HG03025 (cell line): ENCODE measurements around the gene VWA8.

Experiments
- ATAC-seq: cut with Tn5 transposase; IDR thresholded peaks from one replicate; pipeline ENCODE4 v1.9.1; 2021; ENCODE audit warnings: mild to moderate bottlenecking, moderate library complexity; ENCODE audit not compliant: unreplicated experiment, low FRiP score

VWA8 gene

GRCh38 chr13:41568143-41568971 is 392.6 kb downstream of the VWA8 start:
- no peak for ATAC-seq

GRCh38 chr13:41567363-41567762 is 393.5 kb downstream of the VWA8 start:
- no peak for ATAC-seq

GRCh38 chr13:41565846-41566245 is 395.1 kb downstream of the VWA8 start:
- no peak for ATAC-seq

DNA sequence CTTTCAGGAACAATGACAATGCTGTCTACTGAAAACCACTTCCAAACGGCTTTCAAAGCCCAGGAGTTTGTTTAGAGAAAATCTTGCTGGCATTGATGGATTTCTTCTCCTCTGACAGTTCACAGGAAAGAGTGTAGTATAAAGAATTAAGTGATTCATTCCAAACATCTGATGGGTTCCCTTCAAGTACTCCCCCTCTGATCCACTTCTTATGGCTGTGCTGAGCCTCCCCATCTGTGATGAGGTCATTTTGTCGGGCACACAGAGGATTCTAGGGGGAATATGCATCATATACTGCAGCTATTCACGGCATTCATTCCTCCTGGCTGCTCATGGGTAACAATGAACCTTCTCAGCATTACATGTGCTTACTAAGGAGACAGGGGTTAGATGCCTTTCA is 395.7 kb downstream of the VWA8 start:
- no peak for ATAC-seq

- ATAC-seq, result no peak
Observed at GRCh38 chr13:41563984-41564365, 396.9 kb downstream of the VWA8 start.

GRCh38 chr13:41563341-41563983 is 397.4 kb downstream of the VWA8 start:
- ATAC-seq, result no peak

- ATAC-seq, result no peak
Observed at GRCh38 chr13:41562541-41563178, 398.2 kb downstream of the VWA8 start.

- no peak for ATAC-seq
Observed at GRCh38 chr13:41562083-41562482, 398.8 kb downstream of the VWA8 start.

- ATAC-seq, result no peak
Observed at GRCh38 chr13:41561170-41561569, 399.7 kb downstream of the VWA8 start.

DNA sequence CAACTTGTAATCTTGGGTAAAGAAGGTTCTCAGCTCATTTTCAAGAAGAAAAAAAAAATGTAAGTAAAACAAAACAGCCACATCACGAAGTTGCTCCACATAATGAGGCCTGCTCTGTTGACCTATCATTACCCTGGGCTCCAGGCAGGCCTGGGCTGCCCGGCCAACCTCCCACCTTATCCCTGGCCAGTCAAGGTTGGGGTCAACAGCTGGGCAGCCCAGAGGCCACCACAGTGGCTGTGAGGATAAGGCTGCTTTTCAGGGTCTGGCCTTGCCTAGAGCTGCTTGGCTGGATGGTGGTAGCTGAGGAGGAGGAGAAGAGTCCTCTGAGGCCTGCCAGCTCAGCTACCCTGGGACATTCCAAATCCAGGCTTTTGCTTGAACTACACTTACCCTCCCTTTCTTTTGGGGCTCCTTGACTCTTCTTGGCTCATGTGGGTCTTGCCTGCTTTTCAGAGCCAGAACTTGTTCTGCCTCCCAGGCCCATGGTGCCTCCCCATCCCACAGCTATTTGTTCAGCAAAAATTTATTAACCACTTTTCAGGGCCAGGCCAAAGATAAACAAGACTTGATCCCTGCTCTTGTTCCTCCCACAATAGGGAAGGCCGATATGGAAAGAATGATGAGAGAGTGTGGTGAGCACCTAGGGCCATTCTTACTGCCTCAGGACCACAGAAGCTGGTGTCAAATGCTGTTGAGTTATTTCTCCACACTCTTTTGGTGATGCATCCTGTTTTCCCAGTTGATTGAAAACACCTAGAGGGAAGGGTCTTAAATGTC is 401.9 kb downstream of the VWA8 start:
- ATAC-seq, result no peak

GRCh38 chr13:41557719-41558118 is 403.2 kb downstream of the VWA8 start:
- ATAC-seq, result no peak

DNA sequence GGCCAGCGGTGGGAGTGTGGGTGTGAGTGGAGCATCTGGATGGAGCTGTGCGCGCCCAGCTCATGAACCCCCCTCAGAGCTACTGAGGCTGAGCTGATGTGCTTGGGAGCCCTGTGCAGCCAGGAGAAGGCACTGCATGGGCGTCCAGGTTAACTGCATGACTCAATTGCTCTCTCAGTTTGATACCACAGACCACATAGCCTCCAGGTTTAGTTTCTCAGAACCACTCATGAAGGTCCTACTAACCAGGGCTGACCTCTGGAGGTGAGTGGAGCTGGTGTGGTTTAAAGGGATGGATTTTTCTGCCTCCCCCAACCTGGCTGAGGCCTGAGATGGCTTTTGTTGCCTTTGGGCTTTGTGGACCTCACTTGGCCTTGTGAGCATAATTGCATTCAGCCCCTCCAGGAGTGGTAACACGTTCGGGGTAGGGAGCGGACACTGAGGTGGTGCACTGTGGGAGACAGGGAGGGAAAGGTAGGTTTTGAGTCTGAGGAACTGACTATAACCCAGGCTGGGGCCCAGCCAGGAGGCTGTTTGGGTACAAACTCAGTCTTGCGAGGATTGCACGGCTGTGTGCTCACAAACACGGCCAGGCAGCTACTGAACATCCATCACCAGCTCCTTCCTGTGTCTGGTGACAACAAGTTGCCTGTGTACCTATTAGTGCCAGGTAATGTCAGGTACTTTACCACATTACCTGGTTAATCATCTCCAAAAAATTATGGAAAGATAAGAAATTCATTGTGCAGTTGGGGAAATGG is 406.1 kb downstream of the VWA8 start:
- peak; percentile 80 for ATAC-seq

- peak; percentile 12 for ATAC-seq
Observed at GRCh38 chr13:41554180-41554579, 406.7 kb downstream of the VWA8 start.

DNA sequence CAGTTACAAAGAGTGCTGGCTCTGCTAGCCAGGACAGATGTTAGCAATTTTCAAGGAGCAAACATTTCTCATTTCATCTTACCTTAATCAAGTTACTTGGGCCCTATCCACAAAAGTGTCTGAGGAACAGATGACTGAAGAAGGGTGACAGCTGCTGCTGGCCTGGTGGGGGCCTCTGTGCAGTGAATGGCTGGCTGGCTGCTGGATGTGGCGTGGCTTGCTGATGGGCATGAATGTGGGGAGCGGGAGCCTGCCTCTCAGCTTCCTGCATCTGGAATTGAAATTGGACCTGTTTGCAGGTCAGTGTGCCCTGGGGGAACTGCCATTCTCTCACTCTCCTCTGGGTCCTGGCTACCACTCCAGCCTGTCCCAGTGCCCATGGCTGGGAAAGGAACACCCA is 408.9 kb downstream of the VWA8 start:
- ATAC-seq, result no peak

GRCh38 chr13:41550276-41550675 is 410.6 kb downstream of the VWA8 start:
- no peak for ATAC-seq

DNA sequence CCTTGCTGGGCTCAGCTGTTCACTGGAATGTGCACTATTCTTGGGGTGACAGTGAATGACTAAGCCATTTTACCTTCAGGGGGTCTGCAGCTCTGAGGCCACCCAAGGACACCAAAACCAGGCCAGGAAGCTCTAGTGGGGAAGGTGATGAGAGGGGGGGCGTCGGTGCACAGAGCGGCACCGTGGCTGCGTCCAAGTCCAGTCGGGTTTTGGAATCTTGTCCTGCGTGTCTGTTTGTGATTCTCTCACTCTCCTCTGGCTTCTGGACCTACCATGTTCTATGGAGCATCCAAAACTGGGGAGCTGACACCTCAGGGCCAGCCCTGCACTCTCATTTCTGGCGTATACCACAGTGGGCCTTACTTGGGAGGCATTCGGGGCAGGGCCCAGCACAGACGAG is 411.4 kb downstream of the VWA8 start:
- ATAC-seq, result no peak

DNA sequence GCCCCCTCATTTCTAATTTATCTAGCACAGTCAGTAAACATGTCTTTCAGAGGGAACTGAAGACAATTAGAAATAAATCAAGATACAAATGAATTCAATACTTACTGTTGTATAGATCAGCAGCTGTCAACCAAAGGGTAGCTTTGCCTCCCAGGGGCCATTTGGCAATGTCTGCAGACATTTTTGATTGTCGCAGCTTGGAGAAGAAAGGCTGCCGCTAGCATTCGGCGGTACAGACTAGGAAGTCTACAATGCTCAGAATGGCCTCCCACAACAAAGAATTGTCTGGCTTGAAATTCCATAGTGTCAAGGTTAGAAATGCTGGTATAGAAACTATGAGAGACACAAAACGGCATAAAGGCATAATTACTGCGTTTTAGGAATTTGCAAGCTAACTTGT is 412.0 kb downstream of the VWA8 start:
- no peak for ATAC-seq

DNA sequence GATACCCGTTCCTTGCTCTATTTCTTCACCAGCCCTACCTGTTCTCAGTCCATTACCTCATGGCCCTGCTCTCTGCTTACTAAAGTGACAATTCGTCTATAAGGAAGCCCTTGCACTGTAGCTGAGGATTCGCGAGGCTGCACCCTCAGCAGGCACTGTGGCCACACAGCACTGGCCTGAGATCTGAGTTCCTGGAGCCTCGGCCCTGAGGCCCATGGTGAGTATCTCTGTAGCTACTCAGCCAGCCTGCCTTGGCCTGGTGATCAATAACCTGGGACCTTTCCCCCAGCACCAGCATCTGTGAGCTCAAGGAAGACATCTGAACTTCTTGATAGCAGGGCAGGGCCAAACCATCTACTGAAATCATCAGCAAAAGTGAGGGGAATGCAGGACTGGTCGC is 412.9 kb downstream of the VWA8 start:
- no peak for ATAC-seq

DNA sequence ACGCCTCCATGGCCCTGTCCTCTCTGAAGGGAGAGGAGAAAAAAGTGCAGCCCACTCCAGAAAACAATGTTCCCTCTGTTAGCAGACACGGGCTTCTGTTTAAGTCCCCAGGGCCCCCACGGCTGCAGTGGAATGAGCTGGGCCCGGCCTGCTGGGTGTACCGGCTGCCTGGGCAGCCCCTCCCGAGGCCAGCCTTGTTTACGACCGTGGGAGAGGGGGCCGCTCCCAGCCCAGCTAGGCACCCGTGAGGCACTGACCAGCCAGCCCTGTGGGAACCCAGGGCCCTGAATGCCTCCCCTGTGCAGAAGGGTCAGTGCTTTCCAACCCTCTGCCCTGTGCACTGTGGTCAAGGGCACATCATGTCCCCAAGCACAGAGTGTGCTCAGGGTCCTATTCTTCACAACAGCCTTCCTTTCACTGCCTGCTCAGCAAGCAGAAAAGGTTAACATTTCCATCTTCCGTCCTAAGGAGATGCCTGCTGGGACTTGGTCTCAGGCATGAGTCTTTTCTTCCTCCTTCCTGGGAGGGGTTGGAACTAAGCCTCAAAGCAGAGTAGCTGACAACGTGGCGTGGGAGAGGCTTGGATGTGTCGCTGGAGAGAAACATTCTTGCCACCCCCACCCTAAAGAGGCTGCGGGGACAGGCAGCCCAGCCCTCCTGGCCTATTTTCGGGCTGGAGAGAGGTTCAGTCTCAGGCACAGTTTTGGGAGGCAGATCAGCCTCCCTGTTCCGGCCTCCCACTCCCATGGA is 413.5 kb downstream of the VWA8 start:
- no peak for ATAC-seq
